ENCODE data around the gene ENPP1. TPM values are rescaled to one million over a fixed set of nuclear protein-coding genes. Genes with fewer than 3 reads are reported as not detected.

ENPP1 gene
- polyA plus RNA-seq, 1 of the 3 experiments (the other 2 are of a cell fraction) = not detected

GRCh38 chr6:131819572-131820124 is 11.8 kb downstream of the ENPP1 start:
- 8% methylated on average over 7 of the region's 7 CpGs for WGBS (ENCODE audit: low lambda C conversion rate)
- no peak overlapping the region for H3K27ac ChIP-seq (ENCODE audit: low read depth in 2 of 2, low read length in 1 of 2)
- no peaks in the 10 kb centered on the region for H3K9me3 ChIP-seq
- ChIA-PET POLR2A (no interaction called here), CTCF (no interaction called here)
- H3K27me3 ChIP-seq (ENCODE audit: insufficient read depth) = peaks cover 11% of the 10 kb centered on the region
- no peak overlapping the region for H2AFZ ChIP-seq (ENCODE audit: low read depth)
- no peak for DNase-seq
- TF ChIP-seq, protein P1, sequence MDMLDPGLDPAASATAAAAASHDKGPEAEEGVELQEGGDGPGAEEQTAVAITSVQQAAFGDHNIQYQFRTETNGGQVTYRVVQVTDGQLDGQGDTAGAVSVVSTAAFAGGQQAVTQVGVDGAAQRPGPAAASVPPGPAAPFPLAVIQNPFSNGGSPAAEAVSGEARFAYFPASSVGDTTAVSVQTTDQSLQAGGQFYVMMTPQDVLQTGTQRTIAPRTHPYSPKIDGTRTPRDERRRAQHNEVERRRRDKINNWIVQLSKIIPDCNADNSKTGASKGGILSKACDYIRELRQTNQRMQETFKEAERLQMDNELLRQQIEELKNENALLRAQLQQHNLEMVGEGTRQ (IDR thresholded peaks at IDR 0.05; ENCODE audit: borderline replicate concordance, low read depth, low read length) = no peak
- TF ChIP-seq MEF2A (IDR thresholded peaks at IDR 0.05; ENCODE audit: borderline replicate concordance, low read depth) (no peak), NRF1 (IDR thresholded peaks at IDR 0.05; ENCODE audit: low read depth, low read length) (no peak), MXI1 (IDR thresholded peaks at IDR 0.05; ENCODE audit: low read depth, low read length) (no peak), TCF12 (IDR thresholded peaks at IDR 0.05) (no peak), TEAD4 (IDR thresholded peaks at IDR 0.05; ENCODE audit: borderline replicate concordance, insufficient read depth) (no peak), POLR2AphosphoS5 (IDR thresholded peaks at IDR 0.05; ENCODE audit: low read depth, low read length) (no peak), NFIC (IDR thresholded peaks at IDR 0.05; ENCODE audit: borderline replicate concordance) (no peak), TAF1 (IDR thresholded peaks at IDR 0.05; ENCODE audit: borderline replicate concordance, low read depth, low read length) (no peak), SIN3A (IDR thresholded peaks at IDR 0.05; ENCODE audit: borderline replicate concordance, low read depth, low read length) (no peak), YY1 (IDR thresholded peaks at IDR 0.05; ENCODE audit: low read depth) (no peak)
- TF ChIP-seq, protein P2, sequence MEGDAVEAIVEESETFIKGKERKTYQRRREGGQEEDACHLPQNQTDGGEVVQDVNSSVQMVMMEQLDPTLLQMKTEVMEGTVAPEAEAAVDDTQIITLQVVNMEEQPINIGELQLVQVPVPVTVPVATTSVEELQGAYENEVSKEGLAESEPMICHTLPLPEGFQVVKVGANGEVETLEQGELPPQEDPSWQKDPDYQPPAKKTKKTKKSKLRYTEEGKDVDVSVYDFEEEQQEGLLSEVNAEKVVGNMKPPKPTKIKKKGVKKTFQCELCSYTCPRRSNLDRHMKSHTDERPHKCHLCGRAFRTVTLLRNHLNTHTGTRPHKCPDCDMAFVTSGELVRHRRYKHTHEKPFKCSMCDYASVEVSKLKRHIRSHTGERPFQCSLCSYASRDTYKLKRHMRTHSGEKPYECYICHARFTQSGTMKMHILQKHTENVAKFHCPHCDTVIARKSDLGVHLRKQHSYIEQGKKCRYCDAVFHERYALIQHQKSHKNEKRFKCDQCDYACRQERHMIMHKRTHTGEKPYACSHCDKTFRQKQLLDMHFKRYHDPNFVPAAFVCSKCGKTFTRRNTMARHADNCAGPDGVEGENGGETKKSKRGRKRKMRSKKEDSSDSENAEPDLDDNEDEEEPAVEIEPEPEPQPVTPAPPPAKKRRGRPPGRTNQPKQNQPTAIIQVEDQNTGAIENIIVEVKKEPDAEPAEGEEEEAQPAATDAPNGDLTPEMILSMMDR (IDR thresholded peaks at IDR 0.05) = no peak
- H3K9ac ChIP-seq = no peak overlapping the region
- H3K36me3 ChIP-seq (replicated peaks in 1 of 2; ENCODE audit: control insufficient read depth in 1 of 2, insufficient read depth in 2 of 2, low read length in 1 of 2) = no peaks in the 10 kb centered on the region
- no peaks in the 10 kb centered on the region for H3K4me1 ChIP-seq (ENCODE audit: control insufficient read depth in 1 of 2, insufficient read depth in 2 of 2, low read depth in 1 of 2, low read length in 1 of 2)
- H3K79me2 ChIP-seq (ENCODE audit: insufficient read depth) = no peaks in the 10 kb centered on the region
- H3F3A ChIP-seq (replicated peaks; ENCODE audit: insufficient read depth) = no peaks in the 10 kb centered on the region
- no peaks in the 10 kb centered on the region for H4K20me1 ChIP-seq (ENCODE audit: insufficient read depth)
- H3K4me2 ChIP-seq = no peak overlapping the region
- H3K4me3 ChIP-seq (ENCODE audit: low read depth in 2 of 2, low read length in 1 of 2) = no peak overlapping the region
- H3K9me2 ChIP-seq = no peaks in the 10 kb centered on the region

GRCh38 chr6:131821010-131821807 is 13.4 kb downstream of the ENPP1 start:
- Histone ChIP-seq H2AFZ (ENCODE audit: low read depth) (no peak overlapping the region), H3K4me1 (ENCODE audit: control insufficient read depth in 1 of 2, insufficient read depth in 2 of 2, low read depth in 1 of 2, low read length in 1 of 2) (no peaks in the 10 kb centered on the region), H3K79me2 (ENCODE audit: insufficient read depth) (no peaks in the 10 kb centered on the region), H3K27ac (ENCODE audit: low read depth in 2 of 2, low read length in 1 of 2) (no peak overlapping the region), H3K9me2 (no peaks in the 10 kb centered on the region), H3K27me3 (ENCODE audit: insufficient read depth) (peaks cover 14% of the 10 kb centered on the region), H3K4me3 (ENCODE audit: low read depth in 2 of 2, low read length in 1 of 2) (no peak overlapping the region), H3K9me3 (no peaks in the 10 kb centered on the region), H4K20me1 (ENCODE audit: insufficient read depth) (no peaks in the 10 kb centered on the region), H3K4me2 (no peak overlapping the region), H3K36me3 (replicated peaks in 1 of 2; ENCODE audit: control insufficient read depth in 1 of 2, insufficient read depth in 2 of 2, low read length in 1 of 2) (no peaks in the 10 kb centered on the region), H3F3A (replicated peaks; ENCODE audit: insufficient read depth) (no peaks in the 10 kb centered on the region), H3K9ac (no peak overlapping the region)
- CTCF ChIA-PET = no interaction called here
- POLR2A ChIA-PET = no interaction called here
- WGBS (ENCODE audit: low lambda C conversion rate) = 16% methylated on average over 6 of the region's 6 CpGs
- DNase-seq = no peak
- TF ChIP-seq YY1 (IDR thresholded peaks at IDR 0.05; ENCODE audit: low read depth) = no peak
- TF ChIP-seq JUND (IDR thresholded peaks at IDR 0.05) = no peak
- TF ChIP-seq EZH2phosphoT487 (IDR thresholded peaks at IDR 0.05; ENCODE audit: borderline replicate concordance, low read depth) = no peak
- TF ChIP-seq SIN3A (IDR thresholded peaks at IDR 0.05; ENCODE audit: borderline replicate concordance, low read depth, low read length) = no peak
- TF ChIP-seq TAF1 (IDR thresholded peaks at IDR 0.05; ENCODE audit: borderline replicate concordance, low read depth, low read length) = no peak
- TF ChIP-seq ELF1 (IDR thresholded peaks at IDR 0.05) = no peak
- no peak for TF ChIP-seq TEAD4 (IDR thresholded peaks at IDR 0.05; ENCODE audit: borderline replicate concordance, insufficient read depth)
- no peak for TF ChIP-seq RCOR1 (IDR thresholded peaks at IDR 0.05; ENCODE audit: low read length)
- no peak for TF ChIP-seq RXRA (IDR thresholded peaks at IDR 0.05; ENCODE audit: borderline replicate concordance, low read depth)
- TF ChIP-seq PBX3 (IDR thresholded peaks at IDR 0.05) = no peak
- no peak for TF ChIP-seq EP300 (IDR thresholded peaks at IDR 0.05; ENCODE audit: borderline replicate concordance in 1 of 2, low read depth in 1 of 2, low read length in 1 of 2)
- TF ChIP-seq, protein P2 (IDR thresholded peaks at IDR 0.05) = no peak
- TF ChIP-seq RFX5 (IDR thresholded peaks at IDR 0.05; ENCODE audit: low read length) = no peak
- no peak for TF ChIP-seq NRF1 (IDR thresholded peaks at IDR 0.05; ENCODE audit: low read depth, low read length)
- no peak for TF ChIP-seq GATA2 (CRISPR knock-in tag; IDR thresholded peaks at IDR 0.05)

Measured in SK-N-SH (cell line).